ENCODE results near the gene PEPD.

- TF ChIP-seq, protein P1, sequence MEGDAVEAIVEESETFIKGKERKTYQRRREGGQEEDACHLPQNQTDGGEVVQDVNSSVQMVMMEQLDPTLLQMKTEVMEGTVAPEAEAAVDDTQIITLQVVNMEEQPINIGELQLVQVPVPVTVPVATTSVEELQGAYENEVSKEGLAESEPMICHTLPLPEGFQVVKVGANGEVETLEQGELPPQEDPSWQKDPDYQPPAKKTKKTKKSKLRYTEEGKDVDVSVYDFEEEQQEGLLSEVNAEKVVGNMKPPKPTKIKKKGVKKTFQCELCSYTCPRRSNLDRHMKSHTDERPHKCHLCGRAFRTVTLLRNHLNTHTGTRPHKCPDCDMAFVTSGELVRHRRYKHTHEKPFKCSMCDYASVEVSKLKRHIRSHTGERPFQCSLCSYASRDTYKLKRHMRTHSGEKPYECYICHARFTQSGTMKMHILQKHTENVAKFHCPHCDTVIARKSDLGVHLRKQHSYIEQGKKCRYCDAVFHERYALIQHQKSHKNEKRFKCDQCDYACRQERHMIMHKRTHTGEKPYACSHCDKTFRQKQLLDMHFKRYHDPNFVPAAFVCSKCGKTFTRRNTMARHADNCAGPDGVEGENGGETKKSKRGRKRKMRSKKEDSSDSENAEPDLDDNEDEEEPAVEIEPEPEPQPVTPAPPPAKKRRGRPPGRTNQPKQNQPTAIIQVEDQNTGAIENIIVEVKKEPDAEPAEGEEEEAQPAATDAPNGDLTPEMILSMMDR (IDR thresholded peaks at IDR 0.05; ENCODE audit: low read depth, low read length, missing input control), result no peak
- TF ChIP-seq RAD21 (IDR thresholded peaks at IDR 0.05) (no peak), GABPA (IDR thresholded peaks at IDR 0.05 in 1 of 2, conservative IDR thresholded peaks at IDR 0.05 in 1 of 2) (no peak), SP1 (IDR thresholded peaks at IDR 0.05) (no peak), MAX (IDR thresholded peaks at IDR 0.05) (no peak), TAF1 (conservative IDR thresholded peaks at IDR 0.05) (no peak), YY1 (IDR thresholded peaks at IDR 0.05) (no peak), JUND (IDR thresholded peaks at IDR 0.05) (peak in 1 of 2 donors; percentile 28), REST (IDR thresholded peaks at IDR 0.05) (no peak), RXRA (IDR thresholded peaks at IDR 0.05) (peak in 1 of 2 donors; percentile 4), EGR1 (IDR thresholded peaks at IDR 0.05; ENCODE audit: low read depth in 2 of 2) (no peak)
- TF ChIP-seq, protein P2, sequence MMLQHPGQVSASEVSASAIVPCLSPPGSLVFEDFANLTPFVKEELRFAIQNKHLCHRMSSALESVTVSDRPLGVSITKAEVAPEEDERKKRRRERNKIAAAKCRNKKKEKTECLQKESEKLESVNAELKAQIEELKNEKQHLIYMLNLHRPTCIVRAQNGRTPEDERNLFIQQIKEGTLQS (IDR thresholded peaks at IDR 0.05), result no peak
These were observed 142.3 kb downstream of the PEPD start for GRCh38 chr19:33379151-33379829.

Data from liver (tissue), 3 donors.